HepG2 (cell line): ENCODE results near the gene U2AF2. TPM values are rescaled to one million over a fixed set of nuclear protein-coding genes. Genes with fewer than 3 reads are reported as not detected.

Experiments used
- ATAC-seq: fragments of 200-7000 bp; cut with Tn5 transposase; 3 replicates; pipeline ENCODE4 v1.9.1; 2020; ENCODE audit warnings: mild to moderate bottlenecking, moderate library complexity
- BruUV-seq: library from RNA; stranded (reverse); fragments of 400-500 nt; replicated peaks from 2 replicates; lab custom pipeline; 2021; lab: Mats Ljungman, UMichigan
- CTCF ChIA-PET: fragments of 300-600 bp; formaldehyde crosslinking; extraction: SDS; loops from one replicate; lab custom pipeline; 2021; ENCODE audit warnings: low total read pairs, inconsistent platforms, low intra/inter-chr PET ratio; lab: Yijun Ruan, JAX
- POLR2A ChIA-PET: fragments of 350-600 bp; sonication (Branson Sonifier 250); formaldehyde crosslinking; loops from one replicate; lab custom pipeline; 2020; ENCODE audit warnings: antibody characterized with exemption, inconsistent platforms; lab: Yijun Ruan, JAX
- DNase-seq: peaks from one replicate; pipeline ENCODE4 v3.0.0-alpha.2; 2015; ENCODE audit warnings: low spot score
- FAIRE-seq: peaks from 3 replicates; lab custom pipeline; 2011; peaks lifted over from hg19 to GRCh38; lab: Jason Lieb, UNC
- H2AFZ ChIP-seq: one replicate; pipeline ENCODE4 v1.6.1; 2011; ENCODE audit warnings: low read length, inconsistent platforms
- H3K27ac ChIP-seq: fragments of 300-600 bp; 3 replicates; pipeline ENCODE4 v1.8.0; 2011; ENCODE audit warnings: mixed run types, mild to moderate bottlenecking, mixed read lengths, low read length, inconsistent platforms; ENCODE audit not compliant: insufficient read depth; ENCODE audit errors: extremely low read length
- H3K27me3 ChIP-seq, 2 experiments: fragments of 200-600 bp in 1 of 2; 2 replicates in 1 of 2; 3 replicates in 1 of 2; pipeline versions ENCODE4 v1.6.0 to v1.8.0; 2011; ENCODE audit warnings: low read length in 2 of 2, mild to moderate bottlenecking in 2 of 2, moderate library complexity in 2 of 2, inconsistent platforms in 1 of 2; ENCODE audit not compliant: insufficient read depth in 2 of 2, control insufficient read depth in 1 of 2
- H3K36me3 ChIP-seq, 2 experiments: fragments of 200-600 bp in 1 of 2; replicated peaks in 1 of 2; 2 replicates in 1 of 2; 3 replicates in 1 of 2; pipeline versions ENCODE4 v1.5.1 to v1.8.0; 2011; ENCODE audit warnings: low read length in 2 of 2, inconsistent platforms in 1 of 2; ENCODE audit not compliant: insufficient read depth in 2 of 2, control insufficient read depth in 1 of 2
- H3K4me1 ChIP-seq: 2 replicates; pipeline ENCODE4 v1.5.1; 2012; ENCODE audit warnings: low read length, inconsistent platforms; ENCODE audit not compliant: insufficient read depth
- H3K4me2 ChIP-seq: 2 replicates; pipeline ENCODE4 v1.6.0; 2011; ENCODE audit warnings: low read depth, low read length, inconsistent platforms
- H3K4me3 ChIP-seq, 3 experiments: fragments of 200-600 bp in 1 of 3; sonication (generic), shearing (Covaris generic) in 1 of 3; replicated peaks in 1 of 3; 2 replicates each; pipeline ENCODE4 v1.5.1; 2011 to 2016; ENCODE audit warnings: low read length in 3 of 3, inconsistent platforms in 2 of 3, low read depth in 2 of 3, mild to moderate bottlenecking in 2 of 3, control low read depth in 1 of 3, mixed read lengths in 1 of 3; ENCODE audit not compliant: insufficient read depth in 1 of 3
- H3K79me2 ChIP-seq: one replicate; pipeline ENCODE4 v1.6.1; 2011; ENCODE audit warnings: low read length, inconsistent platforms; ENCODE audit not compliant: insufficient read depth
- H3K9ac ChIP-seq: 2 replicates; pipeline ENCODE4 v1.6.0; 2011; ENCODE audit warnings: mild to moderate bottlenecking, low read depth, low read length, inconsistent platforms; ENCODE audit not compliant: insufficient read depth
- H3K9me3 ChIP-seq: 2 replicates; pipeline ENCODE4 v1.5.1; 2012; ENCODE audit warnings: mild to moderate bottlenecking, low read length
- H4K20me1 ChIP-seq: 2 replicates; pipeline ENCODE4 v1.6.0; 2011; ENCODE audit warnings: inconsistent platforms, mild to moderate bottlenecking, low read length, moderate library complexity; ENCODE audit not compliant: insufficient read depth
- AGO2 ChIP-seq: fragments of 200-400 bp; formaldehyde crosslinking; optimal IDR thresholded peaks from 2 replicates; pipeline ENCODE3; 2017; ENCODE audit warnings: mild to moderate bottlenecking, low read depth, low read length, moderate library complexity
- RBFOX2 ChIP-seq: fragments of 200-400 bp; formaldehyde crosslinking; IDR thresholded peaks from 2 replicates; pipeline ENCODE4 v1.6.1; 2017; ENCODE audit warnings: low read depth, mild to moderate bottlenecking, low read length
- ZNF225 ChIP-seq: sonication (generic); formaldehyde crosslinking; IDR thresholded peaks from 2 replicates; pipeline ENCODE4 v1.4.0; 2020; ENCODE audit warnings: mild to moderate bottlenecking, missing genetic modification reagents
- ZSCAN31 ChIP-seq: sonication (generic); formaldehyde crosslinking; IDR thresholded peaks from 2 replicates; pipeline ENCODE4 v1.5.0; 2020; ENCODE audit warnings: low read depth, mild to moderate bottlenecking, missing genetic modification reagents
- WGBS: methylation state at CpG from one replicate; pipeline ENCODE4 v1.1.6; 2017; ENCODE audit warnings: low lambda C conversion rate; 5-methylcytosine and 5-hydroxymethylcytosine counted together
- in situ Hi-C: cut with HindIII; loops from 2 replicates; pipeline ENCODE4 v1.10.0; 2017; ENCODE audit warnings: low pct_unique_long_range_greater_than_20kb; ENCODE audit not compliant: extremely low pct_ligation_motif_present
- intact Hi-C: fragments of 100-400 bp; cut with micrococcal nuclease; formaldehyde crosslinking; loops from one replicate; pipeline ENCODE4 v1.10.0; 2022; ENCODE audit not compliant: unreplicated experiment
- polyA plus RNA-seq, 8 experiments: library from polyadenylated mRNA; depleted of rRNA in 3 of 8; stranded (reverse) in 7 of 8; unstranded in 1 of 8; fragments of >200 nt; fragmentation: Illumina TruSeq in 4 of 8; extraction: Trizol in 4 of 8; gene quantifications; 2 replicates each; pipeline versions ENCODE4 v1.2.1 to v1.2.3, GENCODE V29; 2011 to 2016; ENCODE audit warnings: low read depth in 4 of 8, missing spikeins in 1 of 8, mixed read lengths in 1 of 8; ENCODE audit not compliant: insufficient read depth in 1 of 8
- total RNA-seq, 5 experiments: library from RNA; depleted of rRNA; stranded (reverse); fragments of >200 nt; fragmentation: Illumina TruSeq; extraction: Trizol; gene quantifications; 2 replicates each; pipeline ENCODE4 v1.2.3, GENCODE V29; 2016; ENCODE audit warnings: low read depth in 1 of 5

Gene U2AF2
- total and polyA plus RNA-seq, 2 of the 13 experiments (the other 11 are each of a cell fraction or from before 2014, with no cell fraction given), result 84.3 to 124 TPM

GRCh38 chr19:55690109-55690768 is 35.4 kb downstream of the U2AF2 start:
- TF ChIP-seq ZNF225 (CRISPR knock-in tag), result no peak
- Histone ChIP-seq H2AFZ (no peak overlapping the region), H3K9me3 (no peaks in the 10 kb centered on the region), H4K20me1 (no peaks in the 10 kb centered on the region), H3K4me2 (no peak overlapping the region), H3K27me3 (no peaks in the 10 kb centered on the region), H3K36me3 (peaks cover 23 to 65% of the 10 kb centered on the region in 2 experiments; a peak in 4 of 5 replicates), H3K79me2 (peaks cover 12% of the 10 kb centered on the region), H3K9ac (no peak overlapping the region), H3K4me1 (peaks cover 23% of the 10 kb centered on the region; the same call in 1 of the 2 replicates), H3K4me3 (no peak overlapping the region), H3K27ac (no peak overlapping the region)
- DNase-seq, result no peak
- no peak for ATAC-seq
- no peak for FAIRE-seq
- WGBS, result 100% methylated on average over 10 of the region's 25 CpGs
- BruUV-seq, result no TSS peak
- intact Hi-C loops, result no loop called here
- in situ Hi-C loops, result no loop called here
- ChIA-PET CTCF (no interaction called here), POLR2A (no interaction called here)

GRCh38 chr19:55690769-55691545 is 36.1 kb downstream of the U2AF2 start:
- BruUV-seq, result no TSS peak
- no peak for DNase-seq
- H3K36me3 ChIP-seq, result peaks cover 24 to 61% of the 10 kb centered on the region in 2 experiments; a peak in 4 of 5 replicates
- H2AFZ ChIP-seq, result no peak overlapping the region
- peaks cover 20% of the 10 kb centered on the region; the same call in 1 of the 2 replicates for H3K4me1 ChIP-seq
- CTCF ChIA-PET, result no interaction called here
- over 99% methylated on average over 30 of the region's 31 CpGs for WGBS
- no peak overlapping the region for H3K4me3 ChIP-seq
- in situ Hi-C loops, result no loop called here
- H3K9me3 ChIP-seq, result no peaks in the 10 kb centered on the region
- intact Hi-C loops, result no loop called here
- peaks cover 4% of the 10 kb centered on the region for H3K79me2 ChIP-seq
- no peak for FAIRE-seq
- H4K20me1 ChIP-seq, result no peaks in the 10 kb centered on the region
- no peak overlapping the region for H3K27ac ChIP-seq
- TF ChIP-seq AGO2, result peak; percentile 16
- peak; percentile 35; the same call in 1 of the 2 replicates for TF ChIP-seq RBFOX2
- no peak for TF ChIP-seq ZSCAN31 (CRISPR knock-in tag)
- ATAC-seq, result no peak
- H3K9ac ChIP-seq, result no peak overlapping the region
- H3K4me2 ChIP-seq, result no peak overlapping the region
- POLR2A ChIA-PET, result no interaction called here
- H3K27me3 ChIP-seq, result no peaks in the 10 kb centered on the region
